HG03025 (cell line): ENCODE results near the gene C3orf85.
"Not testable (repeated sequence)": the region's sequence is repeated elsewhere in the genome, so short reads cannot be mapped to it uniquely, and the experiment has no call there.

Experiments used
- ATAC-seq: cut with Tn5 transposase; IDR thresholded peaks from one replicate; pipeline ENCODE4 v1.9.1; 2021; ENCODE audit warnings: mild to moderate bottlenecking, moderate library complexity; ENCODE audit not compliant: unreplicated experiment, low FRiP score

The C3orf85 gene

DNA sequence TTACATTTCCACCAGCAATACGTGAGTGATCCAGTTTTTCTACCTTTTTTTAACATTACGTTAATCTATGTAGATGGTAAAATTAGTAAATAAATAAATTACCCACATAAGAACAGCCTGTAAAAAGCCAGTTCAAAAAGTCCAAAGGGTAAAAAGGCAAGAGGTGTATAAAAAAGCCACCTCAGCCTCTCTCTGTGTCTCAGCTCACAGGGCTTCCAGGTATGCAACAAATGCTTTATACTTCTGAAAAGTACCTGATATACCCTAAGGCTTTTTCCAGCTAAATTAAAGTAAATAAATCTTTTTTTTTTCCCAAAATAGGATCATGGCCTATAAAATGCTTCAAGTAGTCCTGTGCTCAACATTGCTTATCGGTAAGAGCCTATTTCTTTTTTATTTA lies at the start of gene C3orf85:
Gene C3orf85 (plus strand): TSS at position 197 of the 400 bp plus-strand sequence. CDS start 129 bp downstream, at position 326.
- no peak for ATAC-seq

DNA sequence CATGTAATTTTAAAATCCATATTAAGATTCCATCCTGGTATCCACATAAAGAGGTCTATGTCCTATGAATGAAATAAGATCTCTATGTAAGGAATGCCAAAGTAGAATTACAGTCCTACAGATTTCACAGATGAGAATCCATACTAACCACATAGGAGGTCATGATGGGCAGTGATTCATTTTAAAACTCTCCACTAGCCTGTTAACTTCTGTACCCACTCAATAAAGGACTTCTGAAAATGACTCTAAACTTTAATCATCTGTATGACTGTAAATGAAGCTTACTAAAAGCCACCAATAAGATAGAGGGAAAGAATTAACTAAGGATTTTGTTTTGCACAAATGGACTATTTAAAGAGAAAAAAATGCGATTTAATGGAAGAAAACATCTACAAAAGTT lies 47.3 kb upstream of the C3orf85 start:
- ATAC-seq, result no peak

DNA sequence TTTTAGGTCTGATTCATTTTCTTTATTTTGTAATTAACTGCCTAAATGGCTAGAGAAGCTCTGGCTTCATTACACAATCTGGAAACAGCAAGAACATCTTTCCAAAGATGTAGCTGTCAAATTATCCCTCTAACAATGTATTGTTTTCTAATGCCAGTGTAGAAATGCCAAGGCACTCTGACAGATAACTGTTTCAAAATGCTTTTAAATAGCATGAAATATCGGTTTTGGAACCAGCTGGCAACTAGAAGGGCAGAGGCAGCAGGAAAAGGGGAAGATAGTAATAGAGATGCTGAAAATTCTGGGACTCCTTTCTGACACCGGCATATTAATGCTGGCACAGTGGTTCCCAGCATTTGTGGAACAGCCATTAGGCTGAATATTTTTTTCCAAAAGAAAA lies 44.7 kb upstream of the C3orf85 start:
- no peak for ATAC-seq

DNA sequence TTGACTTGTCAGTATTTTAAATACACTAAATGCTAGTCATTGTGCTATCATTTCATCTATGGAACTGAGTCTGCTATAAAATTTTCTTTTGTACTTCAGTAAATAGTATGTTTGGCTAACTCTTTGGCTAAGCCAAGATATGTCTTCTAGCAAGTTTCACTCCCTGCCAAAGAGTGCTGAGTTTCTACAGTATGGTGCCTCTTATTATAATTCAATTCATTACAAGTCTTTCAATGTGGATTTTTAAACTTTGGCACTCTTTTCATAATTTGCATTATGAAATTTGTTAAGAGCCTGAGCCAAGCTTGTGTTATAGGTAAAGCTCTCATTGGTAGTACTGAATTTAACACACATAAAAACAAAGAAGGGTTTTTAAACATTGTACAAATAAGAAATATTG lies 43.0 kb upstream of the C3orf85 start:
- ATAC-seq, result no peak

GRCh38 chr3:109095166-109095565 lies 41.4 kb upstream of the C3orf85 start:
- ATAC-seq, result no peak

- no peak for ATAC-seq
Measured at GRCh38 chr3:109098079-109098644, 38.4 kb upstream of the C3orf85 start.

GRCh38 chr3:109109574-109109973 lies 26.9 kb upstream of the C3orf85 start:
- no peak for ATAC-seq

DNA sequence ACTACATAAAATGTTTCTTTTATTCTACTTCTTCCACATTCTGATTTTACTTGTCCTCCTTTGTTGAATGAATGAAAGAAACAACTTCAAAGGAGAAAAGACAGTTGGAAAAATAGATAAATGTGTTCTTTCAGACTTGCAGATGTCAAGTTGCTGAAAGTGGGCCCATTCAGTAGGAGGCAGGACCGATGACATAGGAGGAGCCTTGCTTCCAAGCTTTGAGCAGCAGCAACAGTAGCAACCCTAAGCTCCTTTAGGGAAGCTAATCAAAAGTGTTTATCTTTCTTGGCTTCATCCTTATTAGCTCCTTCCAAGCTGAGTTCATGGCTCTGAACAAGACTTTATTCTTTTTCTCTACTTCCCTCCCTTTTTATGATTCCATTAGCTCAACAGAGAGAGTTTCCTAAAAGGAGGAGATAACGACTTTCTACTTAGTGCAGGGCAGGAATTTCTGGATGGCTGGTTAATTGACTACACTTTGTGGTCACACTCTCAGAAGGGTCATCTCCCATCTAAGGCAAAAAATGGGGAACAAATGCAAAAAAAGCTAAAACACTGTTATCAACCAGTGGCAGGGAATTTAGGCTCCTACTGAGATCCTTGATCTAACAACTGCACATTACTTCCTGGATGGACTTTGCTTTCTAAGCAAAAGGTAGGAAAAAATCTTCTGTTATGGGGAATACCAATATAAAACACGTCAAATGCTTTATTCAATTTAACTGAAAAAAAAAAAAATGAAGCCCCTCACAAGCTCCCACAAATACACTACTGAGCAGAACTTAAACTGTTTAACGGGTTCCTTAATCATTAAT lies 23.4 kb upstream of the C3orf85 start:
- no peak for ATAC-seq

- ATAC-seq, result no peak
Measured at GRCh38 chr3:109114746-109115145, 21.8 kb upstream of the C3orf85 start.

DNA sequence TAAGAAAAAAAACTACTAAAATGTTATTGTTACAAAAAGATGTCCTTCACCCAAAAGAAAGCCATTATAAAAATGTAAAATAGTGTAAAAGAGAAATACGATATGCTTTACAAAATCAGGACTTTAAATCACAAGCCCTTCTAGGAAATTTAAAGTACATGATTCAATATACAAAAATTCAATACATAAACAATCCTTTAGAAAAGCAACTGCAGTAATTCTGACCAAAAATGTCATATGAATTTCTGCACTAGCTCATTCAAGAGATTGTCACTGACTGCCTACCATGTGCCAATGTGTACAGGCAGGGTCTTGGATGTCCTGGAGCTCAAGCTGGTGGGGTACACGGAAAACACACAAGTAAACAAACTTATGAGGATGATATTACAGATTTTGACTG lies 21.1 kb upstream of the C3orf85 start:
- ATAC-seq, result no peak

DNA sequence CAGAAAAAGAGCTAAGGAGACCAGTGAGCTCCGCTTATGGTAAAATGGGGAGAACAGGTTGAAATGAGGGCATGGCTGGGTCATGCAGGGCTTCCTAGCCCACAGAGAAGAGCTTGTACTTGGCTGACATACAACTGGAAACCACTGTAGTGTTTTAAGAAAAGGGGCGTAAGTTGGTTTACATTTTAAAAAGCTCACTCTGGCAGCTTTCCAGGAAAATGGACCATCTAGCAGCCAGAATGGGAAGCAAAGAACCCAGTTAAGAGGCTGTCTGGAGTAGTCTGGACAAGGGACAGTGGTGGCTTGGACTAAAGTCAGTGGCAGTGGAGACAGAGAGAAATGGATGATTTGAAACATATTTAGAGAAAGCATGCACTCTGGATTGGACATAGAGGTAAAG lies 20.5 kb upstream of the C3orf85 start:
- ATAC-seq, result no peak

DNA sequence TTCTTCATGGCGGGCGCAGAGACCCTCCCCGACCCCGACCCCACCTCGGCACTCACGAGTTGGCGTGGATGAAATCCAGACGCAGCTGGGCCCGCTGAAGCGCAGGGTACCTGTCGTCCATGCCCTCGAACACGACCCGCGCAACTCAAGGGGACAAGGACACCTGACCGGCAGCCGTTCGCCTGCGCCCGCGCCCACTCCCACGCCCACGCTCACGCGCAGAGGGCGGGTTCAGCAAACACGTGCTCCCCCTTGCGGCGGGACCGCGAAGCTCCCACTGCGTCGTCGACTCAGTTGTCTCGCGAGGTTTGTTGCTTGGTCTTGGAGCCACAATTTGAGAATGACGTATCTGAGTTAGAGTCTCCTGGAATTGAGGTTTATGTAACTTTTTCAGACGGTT lies 18.6 kb upstream of the C3orf85 start, which contains the start of gene MORC1:
Gene MORC1 (minus strand): TSS at position 196 of the 400 bp plus-strand sequence. CDS start 75 bp downstream, at position 121.
- ATAC-seq, result no peak

GRCh38 chr3:109118584-109118983 lies 17.9 kb upstream of the C3orf85 start:
- no peak for ATAC-seq

DNA sequence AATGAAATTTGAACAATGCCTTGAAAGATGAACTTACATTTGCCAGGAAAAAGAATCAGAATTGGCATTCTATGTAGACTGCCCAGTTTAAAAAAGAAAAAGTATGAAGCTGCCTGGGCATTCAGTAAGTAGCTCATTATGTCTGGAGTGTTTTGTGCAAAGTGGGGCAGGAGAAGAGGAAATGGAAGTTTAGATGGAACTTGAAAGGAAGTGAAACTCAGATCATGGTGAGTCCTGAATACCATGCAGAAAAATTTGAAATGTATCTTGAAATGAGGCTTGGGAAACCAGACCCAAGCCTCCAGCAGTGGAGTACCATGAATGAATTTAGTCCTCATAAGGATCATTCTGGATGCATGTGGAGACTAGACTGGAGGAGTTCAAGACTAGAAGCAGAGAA lies 13.8 kb upstream of the C3orf85 start:
- no peak for ATAC-seq

GRCh38 chr3:109125902-109126301 lies 10.6 kb upstream of the C3orf85 start:
- no peak for ATAC-seq

GRCh38 chr3:109127553-109127952 lies 9.0 kb upstream of the C3orf85 start:
- no peak for ATAC-seq

DNA sequence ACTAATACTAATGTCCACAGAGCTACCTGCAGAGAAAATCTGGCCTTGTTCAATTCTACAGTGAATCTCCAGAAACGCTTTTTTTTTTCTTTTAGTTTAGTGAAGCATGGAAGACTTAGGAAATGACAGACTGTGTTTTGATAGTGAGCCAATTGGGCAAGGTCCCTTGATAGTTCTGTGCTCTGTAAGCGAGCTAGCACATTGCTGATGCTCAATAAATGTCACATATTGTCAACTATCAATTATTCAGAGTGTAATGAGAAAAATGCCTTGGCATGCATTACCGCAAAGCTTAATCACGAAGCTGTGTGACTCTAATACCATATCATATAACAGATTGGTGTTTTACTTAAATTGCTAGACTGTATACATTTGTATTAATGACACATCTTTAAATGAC lies 5.2 kb upstream of the C3orf85 start:
- no peak for ATAC-seq

- ATAC-seq, result no peak
Measured at GRCh38 chr3:109132801-109133473, 3.6 kb upstream of the C3orf85 start.

GRCh38 chr3:109133474-109133816 lies 3.1 kb upstream of the C3orf85 start:
- not testable (repeated sequence) for ATAC-seq

GRCh38 chr3:109137761-109138160 lies 1.2 kb downstream of the C3orf85 start:
- no peak for ATAC-seq

- no peak for ATAC-seq
Measured at GRCh38 chr3:109140318-109140717, 3.8 kb downstream of the C3orf85 start.

GRCh38 chr3:109143646-109144045 lies 7.1 kb downstream of the C3orf85 start:
- ATAC-seq, result no peak
